Natural killer cell (primary cell): ENCODE data around the gene RPL19. TPM values are rescaled to one million over a fixed set of nuclear protein-coding genes. Genes with fewer than 3 reads are reported as not detected.

Experiments used
- ATAC-seq, 3 donors: fragments of 150-1000 bp in 2 of 3; fragments of 200-7000 bp in 1 of 3; cut with Tn5 transposase; 1 replicate in 1 of 3; 2 replicates in 2 of 3; pipeline ENCODE4 v1.10.0; 2021; ENCODE audit warnings: mild to moderate bottlenecking in 2 of 3, moderate library complexity in 2 of 3
- DNase-seq, 2 donors: peaks; one replicate each; pipeline versions ENCODE4 v3.0.0 to v3.0.0-alpha.2; 2013 to 2021; ENCODE audit warnings: mixed read lengths in 1 of 2
- H3K27ac ChIP-seq: one replicate; pipeline ENCODE4 v1.5.1; 2013; ENCODE audit warnings: mild to moderate bottlenecking, low read length
- H3K27me3 ChIP-seq: one replicate; pipeline ENCODE4 v1.6.1; 2013; ENCODE audit warnings: low read length; ENCODE audit not compliant: control insufficient read depth, insufficient read depth
- H3K36me3 ChIP-seq: one replicate; pipeline ENCODE4 v1.6.1; 2013; ENCODE audit warnings: low read length; ENCODE audit not compliant: control insufficient read depth, insufficient read depth
- H3K4me1 ChIP-seq: one replicate; pipeline ENCODE4 v1.6.1; 2013; ENCODE audit warnings: low read length; ENCODE audit not compliant: control insufficient read depth, insufficient read depth
- H3K4me3 ChIP-seq: one replicate; pipeline ENCODE4 v1.5.1; 2013; ENCODE audit warnings: low read length
- H3K9me3 ChIP-seq: one replicate; pipeline ENCODE4 v1.6.1; 2013; ENCODE audit warnings: low read length; ENCODE audit not compliant: control insufficient read depth, insufficient read depth
- H3K27ac Mint-ChIP-seq, 2 donors: one replicate each; pipeline ENCODE4 v1.8.0; 2022; ENCODE audit warnings: mild to moderate bottlenecking in 2 of 2, mixed read lengths in 2 of 2, moderate library complexity in 1 of 2
- H3K27me3 Mint-ChIP-seq, 2 donors: one replicate each; pipeline ENCODE4 v1.8.0; 2022; ENCODE audit warnings: low read depth in 2 of 2, mixed read lengths in 2 of 2
- H3K36me3 Mint-ChIP-seq: one replicate; pipeline ENCODE4 v1.8.0; 2022; ENCODE audit warnings: mixed read lengths
- H3K4me1 Mint-ChIP-seq, 2 donors: one replicate each; pipeline ENCODE4 v1.8.0; 2022; ENCODE audit warnings: mixed read lengths in 2 of 2
- H3K4me3 Mint-ChIP-seq: one replicate; pipeline ENCODE4 v1.8.0; 2022; ENCODE audit warnings: mild to moderate bottlenecking, moderate library complexity, mixed read lengths
- H3K9me3 Mint-ChIP-seq, 2 donors: one replicate each; pipeline ENCODE4 v1.8.0; 2022; ENCODE audit warnings: mixed read lengths in 2 of 2
- WGBS: methylation state at CpG from one replicate; pipeline ENCODE4 v1.1.7; 2013; ENCODE audit warnings: missing lambda C conversion rate; ENCODE audit not compliant: insufficient coverage; 5-methylcytosine and 5-hydroxymethylcytosine counted together
- intact Hi-C: fragments of 100-400 bp; cut with micrococcal nuclease; formaldehyde crosslinking; loops from one replicate; pipeline ENCODE4 v1.14.2; 2022
- total RNA-seq, 4 donors: library from RNA; stranded (reverse); fragments of 120-200 nt in 1 of 4; gene quantifications; one replicate each; pipeline versions ENCODE4 v1.2.3 to v1.2.4, GENCODE V29; 2013 to 2022
- TF ChIP-seq, protein P1 (sequence below): fragments of 200-600 bp; IDR thresholded peaks from one replicate; pipeline ENCODE4 v1.8.0; 2022; ENCODE audit warnings: antibody characterized with exemption

The RPL19 gene
- total RNA-seq, 3 donors from 2014 or later (not counting 1 experiment from before 2014, with no cell fraction given): 1,182 to 1,484 (median 1,482) TPM

- no peak overlapping the region for H3K27ac ChIP-seq
- H3K36me3 ChIP-seq: peaks cover 36% of the 10 kb centered on the region
- H3K9me3 ChIP-seq: no peaks in the 10 kb centered on the region
- no peaks in the 10 kb centered on the region for H3K27me3 ChIP-seq
- ATAC-seq: no peak
- Mint-ChIP-seq H3K36me3 (no peaks in the 10 kb centered on the region), H3K9me3 (no peaks in the 10 kb centered on the region), H3K27ac (no peak overlapping the region), H3K27me3 (no peaks in the 10 kb centered on the region), H3K4me3 (no peak overlapping the region), H3K4me1 (no peaks in the 10 kb centered on the region)
- TF ChIP-seq, protein P1, sequence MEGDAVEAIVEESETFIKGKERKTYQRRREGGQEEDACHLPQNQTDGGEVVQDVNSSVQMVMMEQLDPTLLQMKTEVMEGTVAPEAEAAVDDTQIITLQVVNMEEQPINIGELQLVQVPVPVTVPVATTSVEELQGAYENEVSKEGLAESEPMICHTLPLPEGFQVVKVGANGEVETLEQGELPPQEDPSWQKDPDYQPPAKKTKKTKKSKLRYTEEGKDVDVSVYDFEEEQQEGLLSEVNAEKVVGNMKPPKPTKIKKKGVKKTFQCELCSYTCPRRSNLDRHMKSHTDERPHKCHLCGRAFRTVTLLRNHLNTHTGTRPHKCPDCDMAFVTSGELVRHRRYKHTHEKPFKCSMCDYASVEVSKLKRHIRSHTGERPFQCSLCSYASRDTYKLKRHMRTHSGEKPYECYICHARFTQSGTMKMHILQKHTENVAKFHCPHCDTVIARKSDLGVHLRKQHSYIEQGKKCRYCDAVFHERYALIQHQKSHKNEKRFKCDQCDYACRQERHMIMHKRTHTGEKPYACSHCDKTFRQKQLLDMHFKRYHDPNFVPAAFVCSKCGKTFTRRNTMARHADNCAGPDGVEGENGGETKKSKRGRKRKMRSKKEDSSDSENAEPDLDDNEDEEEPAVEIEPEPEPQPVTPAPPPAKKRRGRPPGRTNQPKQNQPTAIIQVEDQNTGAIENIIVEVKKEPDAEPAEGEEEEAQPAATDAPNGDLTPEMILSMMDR: no peak
- WGBS: 96% methylated on average over 8 of the region's 10 CpGs
- no peak for DNase-seq
- H3K4me1 ChIP-seq: no peaks in the 10 kb centered on the region
- no peak overlapping the region for H3K4me3 ChIP-seq
- intact Hi-C loops: no loop called here
These were observed 16.4 kb upstream of the RPL19 start for GRCh38 chr17:39183720-39184119.

GRCh38 chr17:39186481-39187002 lies 13.5 kb upstream of the RPL19 start:
- H3K4me1 ChIP-seq: no peaks in the 10 kb centered on the region
- Mint-ChIP-seq H3K4me1 (no peaks in the 10 kb centered on the region), H3K4me3 (no peak overlapping the region), H3K27me3 (no peaks in the 10 kb centered on the region), H3K9me3 (no peaks in the 10 kb centered on the region), H3K36me3 (no peaks in the 10 kb centered on the region), H3K27ac (no peak overlapping the region)
- WGBS: 97% methylated on average over 14 of the region's 15 CpGs
- DNase-seq (no peak), ATAC-seq (no peak)
- no peak overlapping the region for H3K27ac ChIP-seq
- H3K36me3 ChIP-seq: peaks cover 32% of the 10 kb centered on the region
- H3K9me3 ChIP-seq: no peaks in the 10 kb centered on the region
- H3K4me3 ChIP-seq: no peak overlapping the region
- intact Hi-C loops: no loop called here
- TF ChIP-seq, protein P1: no peak
- no peaks in the 10 kb centered on the region for H3K27me3 ChIP-seq

- H3K27ac ChIP-seq: no peak overlapping the region
- 78% methylated on average over 9 of the region's 9 CpGs for WGBS
- H3K4me3 ChIP-seq: no peak overlapping the region
- no peak for DNase-seq
- no peaks in the 10 kb centered on the region for H3K4me1 ChIP-seq
- no peaks in the 10 kb centered on the region for H3K9me3 ChIP-seq
- no peaks in the 10 kb centered on the region for H3K36me3 Mint-ChIP-seq
- peaks cover 33% of the 10 kb centered on the region for H3K36me3 ChIP-seq
- H3K4me1 Mint-ChIP-seq: peaks cover 0 to 2% of the 10 kb centered on the region in 2 donors
- TF ChIP-seq, protein P1: no peak
- no peaks in the 10 kb centered on the region for H3K9me3 Mint-ChIP-seq
- no peaks in the 10 kb centered on the region for H3K27me3 ChIP-seq
- no peaks in the 10 kb centered on the region for H3K27me3 Mint-ChIP-seq
- ATAC-seq: no peak
- no peak overlapping the region for H3K27ac Mint-ChIP-seq
- H3K4me3 Mint-ChIP-seq: no peak overlapping the region
- intact Hi-C loops: no loop called here
These were observed 12.8 kb upstream of the RPL19 start for GRCh38 chr17:39187152-39187830.
